ENCODE data around the gene NUDT14. TPM values are rescaled to one million over a fixed set of nuclear protein-coding genes. Genes with fewer than 3 reads are reported as not detected.

Gene NUDT14
- total RNA-seq, 4 donors from 2014 or later: 11.0 to 22.3 (median 13.2) TPM; not detected in 1

GRCh38 chr14:105211758-105212089, 30.6 kb upstream of the NUDT14 start:
- no peak overlapping the region for H3K4me3 ChIP-seq
- no peaks in the 10 kb centered on the region for H3K27me3 ChIP-seq
- no peak overlapping the region for H3K27ac ChIP-seq
- no peaks in the 10 kb centered on the region for H3K9me3 ChIP-seq
- H3K4me1 ChIP-seq: no peaks in the 10 kb centered on the region
- H3K36me3 ChIP-seq: no peaks in the 10 kb centered on the region
- no peak for TF ChIP-seq POLR2A (IDR thresholded peaks at IDR 0.05)
- no peak for TF ChIP-seq CTCF (IDR thresholded peaks at IDR 0.05)
- intact Hi-C loops (cut with DNase I; ENCODE audit: low total_unique reads): no loop called here
- no peak for DNase-seq

- DNase-seq: no peak
- no peaks in the 10 kb centered on the region for H3K4me1 ChIP-seq
- TF ChIP-seq POLR2A (IDR thresholded peaks at IDR 0.05) (no peak), CTCF (IDR thresholded peaks at IDR 0.05) (no peak)
- no peaks in the 10 kb centered on the region for H3K27me3 ChIP-seq
- no peak overlapping the region for H3K27ac ChIP-seq
- intact Hi-C loops (cut with DNase I; ENCODE audit: low total_unique reads): no loop called here
- no peaks in the 10 kb centered on the region for H3K36me3 ChIP-seq
- no peak overlapping the region for H3K4me3 ChIP-seq
- no peaks in the 10 kb centered on the region for H3K9me3 ChIP-seq
Measured at GRCh38 chr14:105211086-105211757, 30.1 kb upstream of the NUDT14 start.

- H3K4me1 ChIP-seq: peaks cover 0 to 2% of the 10 kb centered on the region in 2 donors
- H3K27me3 ChIP-seq: no peaks in the 10 kb centered on the region
- no peak for DNase-seq
- no peak overlapping the region for H3K27ac ChIP-seq
- intact Hi-C loops (cut with DNase I; ENCODE audit: low total_unique reads): no loop called here
- H3K36me3 ChIP-seq: no peaks in the 10 kb centered on the region
- TF ChIP-seq POLR2A (IDR thresholded peaks at IDR 0.05) (no peak), CTCF (IDR thresholded peaks at IDR 0.05) (no peak)
- H3K9me3 ChIP-seq: no peaks in the 10 kb centered on the region
- no peak overlapping the region for H3K4me3 ChIP-seq
Measured at GRCh38 chr14:105210266-105211025, 29.3 kb upstream of the NUDT14 start.

- intact Hi-C loops (cut with DNase I; ENCODE audit: low total_unique reads): no loop called here
- no peaks in the 10 kb centered on the region for H3K36me3 ChIP-seq
Measured at GRCh38 chr14:105209646-105210045, 28.5 kb upstream of the NUDT14 start.

More at GRCh38 chr14:105209646-105210045, 28.5 kb upstream of the NUDT14 start:
- no peak overlapping the region for H3K27ac ChIP-seq
- TF ChIP-seq POLR2A (IDR thresholded peaks at IDR 0.05): no peak
- no peak for TF ChIP-seq CTCF (IDR thresholded peaks at IDR 0.05)
- no peak overlapping the region for H3K4me3 ChIP-seq
- no peaks in the 10 kb centered on the region for H3K27me3 ChIP-seq
- no peak for DNase-seq
- no peaks in the 10 kb centered on the region for H3K9me3 ChIP-seq
- peaks cover 0 to 3% of the 10 kb centered on the region in 2 donors for H3K4me1 ChIP-seq
